ENCODE results near the gene NOP10.
"Not testable (repeated sequence)": the region's sequence is repeated elsewhere in the genome, so short reads cannot be mapped to it uniquely, and the experiment has no call there.

Gene NOP10

DNA sequence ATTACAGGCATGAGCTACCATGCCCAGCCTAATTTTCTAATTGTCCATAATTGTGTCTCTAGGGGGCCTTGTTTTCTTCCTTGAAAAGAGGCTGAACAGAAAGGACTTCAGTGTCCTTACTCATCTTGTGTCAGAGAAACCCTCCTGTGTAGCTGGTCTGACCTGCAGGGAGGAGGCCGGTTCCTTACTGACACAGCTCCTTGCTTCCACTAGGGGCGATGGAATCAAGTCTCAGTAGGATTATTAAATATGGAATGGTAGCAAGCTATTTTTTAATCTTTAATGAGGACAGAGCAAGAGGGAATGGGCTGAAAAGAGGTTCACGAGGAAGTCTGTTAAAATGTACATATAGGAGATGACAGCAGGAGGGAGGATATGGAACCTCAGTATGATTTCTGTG, 15.4 kb upstream of the NOP10 start:
- DNase-seq: no peak

DNA sequence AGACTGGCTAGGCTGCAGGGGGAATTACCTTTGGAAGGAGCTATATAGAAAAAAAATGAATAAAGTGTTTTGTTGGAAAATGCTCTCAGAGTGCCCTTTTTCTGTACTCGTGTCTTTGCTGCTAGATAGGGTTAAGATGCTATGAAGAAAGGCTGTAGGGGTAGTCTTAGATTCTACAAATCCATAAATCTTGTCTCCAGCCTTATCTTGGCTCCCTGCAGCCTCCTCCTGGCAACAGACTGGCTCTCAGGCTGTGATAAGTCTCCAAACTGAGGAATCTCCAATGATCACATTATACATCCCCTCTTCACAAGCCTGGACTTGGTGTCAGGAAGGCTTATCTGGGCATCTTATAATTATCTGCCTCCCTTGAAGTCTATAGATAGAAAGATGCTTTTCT, 14.7 kb upstream of the NOP10 start:
- DNase-seq: no peak

DNA sequence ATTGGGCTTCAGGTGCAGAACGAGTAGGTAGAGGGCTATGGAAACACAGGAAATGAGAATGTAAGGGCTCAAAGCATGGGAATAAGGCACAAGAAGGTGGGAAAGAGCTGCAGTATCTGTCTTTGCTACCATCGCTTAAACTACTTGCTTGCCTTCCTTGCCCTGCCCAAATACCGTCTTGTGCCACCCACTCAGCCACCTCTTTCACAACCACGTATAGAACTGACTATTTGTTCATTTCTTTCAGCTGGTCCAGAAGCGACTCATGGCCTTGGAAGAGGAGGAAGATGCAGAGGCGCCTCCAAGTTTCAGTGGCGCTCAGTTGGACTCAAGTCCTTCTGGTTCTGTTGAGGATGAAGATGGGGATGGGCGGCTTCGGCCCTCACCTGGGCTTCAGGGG, 12.3 kb upstream of the NOP10 start:
- no peak for DNase-seq

DNA sequence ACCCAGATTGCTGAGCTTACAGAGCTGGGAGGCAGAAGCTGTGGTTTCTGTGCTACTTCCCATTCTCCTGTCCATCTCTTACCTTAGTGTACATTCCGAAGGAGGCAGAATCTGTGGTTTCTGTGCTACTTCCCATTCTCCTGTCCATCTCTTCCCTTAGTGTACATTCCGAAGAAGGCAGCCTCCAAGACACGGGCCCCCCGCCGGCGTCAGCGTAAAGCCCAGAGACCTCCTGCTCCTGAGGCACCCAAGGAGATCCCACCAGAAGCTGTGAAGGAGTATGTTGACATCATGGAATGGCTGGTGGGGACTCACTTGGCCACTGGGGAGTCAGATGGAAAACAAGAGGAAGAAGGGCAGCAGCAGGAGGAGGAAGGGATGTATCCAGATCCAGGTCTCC, 11.3 kb upstream of the NOP10 start:
- no peak for DNase-seq

GRCh38 chr15:34353627-34354026, 10.7 kb upstream of the NOP10 start:
- DNase-seq: no peak

GRCh38 chr15:34352996-34353395, 10.1 kb upstream of the NOP10 start:
- DNase-seq: not testable (repeated sequence)

GRCh38 chr15:34349769-34350168, 6.8 kb upstream of the NOP10 start:
- no peak for DNase-seq

- DNase-seq: no peak
Measured at GRCh38 chr15:34348735-34349300, 5.9 kb upstream of the NOP10 start.

DNA sequence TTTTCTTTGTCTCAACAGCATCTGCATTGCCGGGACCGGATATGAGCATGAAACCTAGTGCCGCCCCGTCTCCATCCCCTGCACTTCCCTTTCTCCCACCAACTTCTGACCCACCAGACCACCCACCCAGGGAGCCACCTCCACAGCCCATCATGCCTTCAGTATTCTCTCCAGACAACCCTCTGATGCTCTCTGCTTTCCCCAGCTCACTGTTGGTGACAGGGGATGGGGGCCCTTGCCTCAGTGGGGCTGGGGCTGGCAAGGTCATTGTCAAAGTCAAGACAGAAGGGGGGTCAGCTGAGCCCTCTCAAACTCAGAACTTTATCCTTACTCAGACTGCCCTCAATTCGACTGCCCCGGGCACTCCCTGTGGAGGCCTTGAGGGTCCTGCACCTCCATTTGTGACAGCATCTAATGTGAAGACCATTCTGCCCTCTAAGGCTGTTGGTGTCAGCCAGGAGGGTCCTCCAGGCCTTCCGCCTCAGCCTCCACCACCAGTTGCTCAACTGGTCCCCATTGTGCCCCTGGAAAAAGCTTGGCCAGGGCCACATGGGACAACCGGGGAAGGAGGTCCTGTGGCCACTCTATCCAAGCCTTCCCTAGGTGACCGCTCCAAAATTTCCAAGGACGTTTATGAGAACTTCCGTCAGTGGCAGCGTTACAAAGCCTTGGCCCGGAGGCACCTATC, 5.2 kb upstream of the NOP10 start:
- no peak for DNase-seq

- not testable (repeated sequence) for DNase-seq
Measured at GRCh38 chr15:34342213-34342736, 661 bp downstream of the NOP10 start.

GRCh38 chr15:34341381-34342212, 1.3 kb downstream of the NOP10 start:
- DNase-seq: no peak

GRCh38 chr15:34339946-34340345, 3.0 kb downstream of the NOP10 start:
- no peak for DNase-seq

DNA sequence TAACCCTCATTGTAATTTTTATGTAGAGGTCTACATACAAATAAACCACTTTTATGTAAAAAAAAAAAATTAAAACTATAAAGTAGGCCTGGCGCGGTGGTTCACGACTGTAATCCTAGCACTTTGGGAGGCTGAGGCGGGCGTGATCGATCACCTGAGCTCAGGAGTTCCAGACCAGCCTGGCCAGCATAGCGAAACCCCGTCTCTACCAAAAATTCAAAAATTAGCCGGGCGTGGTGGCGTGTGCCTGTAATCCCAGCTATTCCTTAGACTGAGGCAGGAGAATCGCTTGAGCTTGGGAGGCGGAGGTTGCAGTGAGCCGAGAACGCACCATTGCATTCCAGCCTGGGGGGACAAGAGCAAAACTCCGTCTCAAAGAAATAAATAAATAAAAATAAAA, 4.6 kb downstream of the NOP10 start:
- DNase-seq: peak; percentile 13

- peak; percentile 96 for DNase-seq
Measured at GRCh38 chr15:34337557-34338306, 5.2 kb downstream of the NOP10 start, which contains the start of gene SLC12A6. SLC12A6 (minus strand) TSS chr15:34337781; CDS start chr15:34336680, 1,101 bp downstream.

DNA sequence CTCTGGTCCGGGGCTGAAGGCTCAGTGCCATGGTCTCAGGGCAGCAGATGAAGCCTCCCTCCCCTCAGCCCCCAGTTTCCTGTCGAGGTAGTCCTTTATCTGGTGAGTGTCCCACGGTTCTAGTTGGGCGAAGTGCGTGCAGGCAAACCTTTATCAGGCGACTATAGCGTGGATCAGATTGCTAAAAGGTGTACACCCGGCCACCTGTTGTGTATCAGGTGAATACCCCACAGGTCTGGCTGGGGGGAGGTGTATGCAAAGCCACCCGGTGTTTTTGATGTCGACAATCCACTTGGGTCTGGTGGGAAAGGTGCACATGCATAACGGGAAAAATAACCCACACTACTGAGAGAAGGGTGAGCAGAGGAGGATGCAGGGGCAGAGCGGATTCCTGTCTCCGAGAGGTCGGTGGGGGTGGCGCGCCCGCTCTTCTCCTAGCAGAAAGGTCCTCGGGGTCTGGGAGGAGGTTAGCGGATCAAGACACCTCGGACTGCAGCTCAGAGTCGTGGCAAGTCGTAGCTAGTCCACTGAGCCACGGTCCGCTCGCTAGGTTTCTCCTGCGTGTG, 5.9 kb downstream of the NOP10 start:
- no peak for DNase-seq

GRCh38 chr15:34336231-34336990, 6.5 kb downstream of the NOP10 start:
- DNase-seq: no peak

- no peak for DNase-seq
Measured at GRCh38 chr15:34335176-34336032, 7.5 kb downstream of the NOP10 start.

DNA sequence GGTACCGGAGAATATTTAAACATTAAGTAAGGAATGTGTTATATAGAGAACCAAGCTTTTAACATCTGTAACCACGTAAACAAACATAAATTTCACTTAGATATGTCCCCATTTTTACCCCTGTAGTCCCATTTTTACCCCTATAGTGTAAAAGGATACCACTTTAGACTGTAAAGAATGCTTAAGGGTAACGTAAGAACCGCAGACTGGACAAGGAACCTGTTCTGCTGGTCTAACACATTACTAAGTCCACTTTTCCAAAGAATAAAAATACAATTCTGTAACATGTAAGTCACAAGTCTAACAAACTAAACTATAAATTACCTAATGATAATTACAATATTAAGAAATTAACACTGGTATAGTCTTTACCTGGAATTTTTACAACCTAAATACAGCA, 8.3 kb downstream of the NOP10 start:
- no peak for DNase-seq

- no peak for DNase-seq
Measured at GRCh38 chr15:34332553-34333120, 10.3 kb downstream of the NOP10 start.

GRCh38 chr15:34331809-34332208, 11.1 kb downstream of the NOP10 start:
- no peak for DNase-seq
